ENCODE results near the gene INPP5K.

INPP5K gene

GRCh38 chr17:1505586-1505985 is 10.8 kb downstream of the INPP5K start:
- no peak for DNase-seq (ENCODE audit: low read depth)

DNA sequence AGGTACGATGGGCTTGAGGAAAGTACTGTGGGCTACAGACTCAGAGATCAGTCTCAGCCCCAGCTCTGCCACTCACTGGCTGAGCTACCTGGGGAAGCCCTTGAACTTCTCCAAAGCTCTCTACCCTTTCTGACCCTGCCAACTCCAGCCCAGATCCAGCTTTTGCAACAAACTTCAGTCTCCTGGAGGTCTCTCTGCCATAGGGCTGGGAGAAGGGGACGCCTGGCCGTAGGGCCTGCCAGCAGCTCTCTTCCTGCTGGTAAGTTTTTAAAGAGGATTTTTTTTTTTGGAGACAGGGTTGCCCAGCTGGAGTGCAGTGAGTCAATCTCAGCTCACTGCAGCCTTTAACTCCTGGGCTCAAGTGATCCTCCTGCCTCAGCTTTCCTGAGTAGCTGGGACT is 11.5 kb downstream of the INPP5K start:
- DNase-seq (ENCODE audit: low read depth): no peak

DNA sequence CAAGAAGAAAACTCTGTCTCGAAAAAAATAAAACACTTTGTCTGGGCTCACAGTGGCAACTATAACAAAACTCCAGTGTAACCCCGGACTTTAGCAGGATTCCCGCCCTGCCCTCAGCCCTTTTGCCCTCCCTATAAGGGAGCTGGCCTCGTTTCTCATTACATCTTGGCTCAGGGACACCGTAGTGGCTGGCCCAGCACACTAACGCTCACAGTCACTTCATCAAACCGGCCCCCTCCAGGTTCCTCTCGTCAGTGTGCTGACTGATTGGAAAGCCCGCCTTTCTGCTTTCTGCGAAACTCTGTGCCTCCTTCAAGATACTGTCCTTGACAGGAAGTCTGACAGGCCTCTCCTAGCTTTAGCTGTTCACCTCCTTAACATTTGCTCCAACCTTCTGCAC is 12.7 kb downstream of the INPP5K start:
- no peak for DNase-seq (ENCODE audit: low read depth)

DNA sequence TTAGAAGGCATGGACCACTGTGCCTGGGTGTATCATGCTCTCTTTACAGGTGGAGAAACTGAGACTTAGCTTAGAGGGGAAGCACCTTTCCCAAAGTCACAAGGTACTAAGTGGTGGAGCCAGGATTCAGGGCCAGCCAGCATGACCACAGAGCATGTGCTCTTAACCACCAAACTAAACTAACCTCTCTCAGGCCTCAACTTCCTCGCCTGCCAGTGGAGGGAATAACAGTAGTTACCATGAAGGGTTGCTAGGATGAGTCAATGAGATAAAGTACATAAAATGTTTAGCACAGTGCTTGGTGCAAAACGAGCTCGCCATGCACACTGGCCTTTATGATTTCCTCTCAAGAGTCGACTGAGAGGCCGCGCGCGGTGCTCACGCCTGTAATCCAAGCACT is 17.5 kb downstream of the INPP5K start:
- DNase-seq (ENCODE audit: low read depth): no peak

- DNase-seq (ENCODE audit: low read depth): no peak
Observed at GRCh38 chr17:1498233-1498632, 18.2 kb downstream of the INPP5K start.

DNA sequence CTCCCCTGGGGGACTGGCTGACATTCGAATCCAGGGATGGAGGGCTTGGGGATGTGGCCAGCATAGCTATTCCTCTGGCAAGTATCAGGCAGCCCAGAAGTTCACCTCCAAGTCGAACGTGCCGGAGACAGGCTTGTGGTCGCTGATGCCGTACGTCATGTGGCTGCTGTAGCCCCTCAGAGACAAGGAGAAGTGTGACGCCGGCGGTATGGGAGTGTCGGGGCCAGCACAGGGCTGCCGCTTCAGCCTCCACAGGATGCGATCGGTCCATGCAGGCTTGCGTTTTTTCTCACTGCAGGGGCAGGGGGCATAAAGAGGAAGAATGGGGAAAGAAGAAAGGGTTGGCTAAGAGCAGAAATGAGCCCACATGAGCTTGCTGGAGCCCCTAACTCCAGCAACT is 18.6 kb downstream of the INPP5K start:
- DNase-seq (ENCODE audit: low read depth): no peak

DNA sequence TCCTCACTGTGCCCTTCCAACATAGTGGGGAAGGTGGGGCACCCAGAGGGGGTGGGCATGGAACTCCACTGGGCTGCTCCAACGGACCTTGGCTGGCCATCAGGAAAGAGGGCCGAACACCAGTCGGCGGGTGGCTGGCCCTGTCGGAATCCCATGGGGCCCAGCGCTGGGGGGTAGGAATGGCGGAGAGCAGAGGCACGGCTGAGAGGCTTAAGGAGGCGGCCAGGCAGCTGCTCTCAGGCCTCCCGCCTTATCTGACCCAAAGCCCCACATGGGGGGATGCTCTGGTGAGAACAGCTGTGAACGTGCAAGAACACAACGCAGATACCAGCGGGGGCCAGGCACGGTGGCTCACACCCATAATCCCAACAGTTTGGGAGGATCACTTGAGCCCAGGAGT is 19.5 kb downstream of the INPP5K start:
- no peak for DNase-seq (ENCODE audit: low read depth)

DNA sequence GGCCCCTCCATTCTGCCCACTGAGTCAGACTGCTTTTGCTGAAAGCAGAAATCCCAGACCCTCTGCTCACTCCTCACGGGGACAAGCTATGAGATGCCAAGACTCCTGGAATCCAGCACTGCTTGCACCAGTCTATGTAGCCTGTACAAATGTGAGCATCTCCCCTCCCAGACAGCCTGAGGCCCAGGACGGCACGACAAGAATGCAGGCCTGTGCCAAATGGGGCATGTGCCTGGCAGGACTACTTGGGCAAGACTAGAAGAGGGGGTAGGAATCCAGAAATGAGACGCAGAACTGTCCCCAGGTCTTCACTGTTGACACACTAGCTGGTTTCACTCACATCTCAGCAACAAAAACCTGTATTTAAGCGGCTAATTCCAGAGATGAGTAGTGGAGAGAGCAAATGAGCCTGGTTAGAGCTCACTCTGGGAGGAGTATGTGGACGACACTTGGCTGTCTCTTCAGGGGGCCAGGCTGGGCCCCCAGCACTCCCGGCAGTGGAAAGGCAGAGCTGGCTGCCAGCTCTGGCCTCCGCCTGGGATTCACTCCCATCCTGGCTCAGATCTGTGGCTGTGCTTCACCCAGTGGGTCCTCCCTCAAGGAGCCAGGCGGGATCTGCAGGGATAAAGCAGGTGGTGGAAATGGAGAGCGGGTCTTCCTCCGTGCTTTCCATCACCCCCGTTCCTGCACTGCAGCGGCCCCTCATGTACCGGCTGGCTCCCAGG is 21.0 kb downstream of the INPP5K start:
- DNase-seq (ENCODE audit: low read depth): no peak

GRCh38 chr17:1494736-1495253 is 21.6 kb downstream of the INPP5K start:
- DNase-seq (ENCODE audit: low read depth): no peak

GRCh38 chr17:1494203-1494602 is 22.2 kb downstream of the INPP5K start:
- DNase-seq (ENCODE audit: low read depth): no peak

DNA sequence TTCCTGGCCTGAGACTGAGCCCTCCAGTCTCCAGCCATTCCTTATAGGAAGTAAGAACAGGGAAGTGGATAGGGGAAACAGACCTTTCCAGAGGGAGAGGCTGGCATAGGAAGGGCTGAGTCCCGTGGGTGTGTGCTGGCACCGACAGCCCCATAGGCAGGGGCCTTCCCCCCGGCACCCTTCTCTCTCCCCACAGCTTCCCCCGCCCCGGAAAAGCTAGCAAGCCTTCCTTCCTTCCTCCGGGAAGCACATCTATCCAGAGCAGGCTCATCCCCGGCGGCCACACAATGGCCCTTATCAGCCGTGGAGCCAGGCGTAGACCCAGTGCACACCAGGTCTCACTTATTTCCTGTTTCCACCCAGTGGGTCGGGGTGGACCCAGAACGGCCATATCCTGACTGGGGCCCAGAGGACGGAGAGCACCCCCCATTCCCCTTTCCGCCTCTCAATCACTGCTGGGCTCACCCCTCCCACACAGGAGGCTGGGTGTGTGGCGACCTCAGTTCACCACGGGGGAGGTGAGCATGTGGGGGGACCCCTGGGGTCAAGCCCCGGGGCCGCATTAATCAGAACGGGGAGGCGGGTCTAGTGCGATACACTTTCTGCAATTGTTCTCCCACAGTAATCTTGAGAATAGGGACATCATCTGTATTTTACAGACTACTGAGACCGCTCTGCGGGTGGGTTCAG is 23.0 kb downstream of the INPP5K start:
- DNase-seq (ENCODE audit: low read depth): no peak

- no peak for DNase-seq (ENCODE audit: low read depth)
Observed at GRCh38 chr17:1492249-1493206, 23.9 kb downstream of the INPP5K start, which contains the start of gene MYO1C. TSS of gene MYO1C (minus strand) at chr17:1492686. CDS start at chr17:1492487, 199 bp downstream.

DNA sequence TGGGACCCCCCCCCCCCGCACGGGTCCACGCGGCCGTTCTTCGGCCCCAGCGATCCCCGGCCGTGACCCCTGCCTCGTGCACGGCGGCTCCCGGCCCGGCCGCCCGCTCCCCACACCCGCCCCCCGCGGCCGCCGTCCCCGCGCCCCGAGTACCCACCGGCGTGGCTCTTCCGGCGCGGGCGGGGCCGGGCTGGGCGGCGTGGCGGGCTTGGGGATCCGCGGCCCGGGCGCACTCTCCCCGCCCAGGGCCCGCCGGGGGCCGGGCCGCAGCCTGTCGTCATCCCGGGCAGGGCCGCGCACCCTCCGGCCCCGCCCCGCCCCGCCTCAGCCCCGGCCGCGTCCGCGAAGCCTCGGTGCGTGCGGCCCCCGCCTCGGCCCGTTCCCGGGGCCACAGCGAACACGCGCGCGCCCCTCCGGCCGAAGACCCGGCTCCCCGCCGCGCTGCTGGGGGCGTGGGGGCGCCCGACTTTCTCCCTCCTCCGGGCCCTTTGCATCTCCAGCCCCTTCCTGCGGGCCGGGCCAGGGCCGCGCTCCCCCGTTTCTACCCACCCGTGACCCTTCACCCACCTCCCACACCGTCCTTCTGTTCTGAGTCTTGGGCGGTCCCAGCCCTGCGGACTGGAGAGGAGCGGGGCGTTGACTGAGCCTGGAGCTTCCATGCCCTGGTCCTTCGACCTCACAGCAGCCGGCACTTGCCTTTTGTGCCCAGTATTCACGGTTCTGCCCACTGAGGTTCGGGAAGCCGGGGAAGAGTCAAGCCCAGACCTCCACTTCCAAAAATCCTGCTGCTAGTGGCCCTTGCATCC is 24.8 kb downstream of the INPP5K start:
- no peak for DNase-seq (ENCODE audit: low read depth)

DNA sequence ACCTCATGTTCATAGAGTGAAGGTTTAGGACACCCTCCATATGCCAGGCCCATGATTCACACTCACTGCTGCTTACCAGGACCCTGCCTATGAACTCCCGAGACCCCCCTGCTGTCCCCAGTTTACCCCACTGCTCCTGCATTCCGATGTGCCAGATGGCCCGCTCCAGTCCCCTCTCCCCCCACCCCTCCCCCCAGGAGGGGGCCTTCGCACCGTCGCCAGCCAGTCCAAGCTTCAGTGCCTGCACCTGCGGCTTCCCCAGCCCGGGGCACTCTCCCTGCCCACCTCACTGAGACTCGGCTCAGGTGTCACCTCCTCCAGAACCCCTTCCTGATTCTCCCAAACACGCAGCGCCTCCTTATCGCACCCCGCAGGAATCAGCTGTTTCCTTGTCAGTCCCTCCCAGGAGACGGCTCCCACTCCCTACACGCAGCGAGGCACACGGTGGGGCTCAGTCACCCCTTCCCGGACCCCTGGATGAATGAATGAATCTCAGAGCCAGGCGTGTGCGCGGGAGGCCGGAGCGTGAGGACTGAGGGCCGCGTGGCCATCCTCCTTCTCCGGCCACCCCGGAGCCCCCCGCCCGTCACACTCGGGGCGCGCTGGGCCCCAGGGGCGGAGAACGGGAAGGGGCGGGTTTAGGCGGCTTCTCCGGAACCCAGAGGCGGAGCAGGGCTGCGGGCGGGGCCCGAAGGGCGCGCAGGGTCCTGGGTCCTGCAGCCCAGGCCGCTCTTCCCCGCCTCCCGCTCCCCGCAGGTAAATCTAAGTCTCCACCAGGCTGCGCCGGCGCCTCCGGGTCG is 25.6 kb downstream of the INPP5K start:
- DNase-seq (ENCODE audit: low read depth): no peak

DNA sequence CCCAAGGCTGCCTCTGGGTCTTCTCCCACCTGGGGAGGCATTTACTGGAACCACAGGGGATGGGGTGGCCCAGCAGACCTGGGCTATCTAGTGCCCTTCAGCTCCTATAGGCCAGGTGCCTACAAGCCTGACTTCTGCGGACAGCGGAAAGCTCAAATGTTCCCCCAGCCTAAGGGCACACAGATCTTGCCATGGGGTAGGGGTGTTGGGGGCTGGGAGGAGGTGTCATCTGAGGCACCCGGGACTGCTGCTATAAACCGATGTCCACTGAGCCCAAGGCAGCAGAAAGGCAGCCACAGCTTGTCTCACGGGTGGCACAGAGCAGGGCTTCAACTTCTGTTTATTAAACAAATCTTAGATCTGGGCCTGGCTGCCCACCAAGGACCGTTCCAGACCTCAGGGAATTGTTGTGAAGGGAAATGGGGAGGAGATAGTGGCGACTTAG is 27.6 kb downstream of the INPP5K start:
- no peak for DNase-seq (ENCODE audit: low read depth)

- peak; percentile 63 for DNase-seq (ENCODE audit: low read depth)
Observed at GRCh38 chr17:1487939-1488825, 28.2 kb downstream of the INPP5K start.

DNA sequence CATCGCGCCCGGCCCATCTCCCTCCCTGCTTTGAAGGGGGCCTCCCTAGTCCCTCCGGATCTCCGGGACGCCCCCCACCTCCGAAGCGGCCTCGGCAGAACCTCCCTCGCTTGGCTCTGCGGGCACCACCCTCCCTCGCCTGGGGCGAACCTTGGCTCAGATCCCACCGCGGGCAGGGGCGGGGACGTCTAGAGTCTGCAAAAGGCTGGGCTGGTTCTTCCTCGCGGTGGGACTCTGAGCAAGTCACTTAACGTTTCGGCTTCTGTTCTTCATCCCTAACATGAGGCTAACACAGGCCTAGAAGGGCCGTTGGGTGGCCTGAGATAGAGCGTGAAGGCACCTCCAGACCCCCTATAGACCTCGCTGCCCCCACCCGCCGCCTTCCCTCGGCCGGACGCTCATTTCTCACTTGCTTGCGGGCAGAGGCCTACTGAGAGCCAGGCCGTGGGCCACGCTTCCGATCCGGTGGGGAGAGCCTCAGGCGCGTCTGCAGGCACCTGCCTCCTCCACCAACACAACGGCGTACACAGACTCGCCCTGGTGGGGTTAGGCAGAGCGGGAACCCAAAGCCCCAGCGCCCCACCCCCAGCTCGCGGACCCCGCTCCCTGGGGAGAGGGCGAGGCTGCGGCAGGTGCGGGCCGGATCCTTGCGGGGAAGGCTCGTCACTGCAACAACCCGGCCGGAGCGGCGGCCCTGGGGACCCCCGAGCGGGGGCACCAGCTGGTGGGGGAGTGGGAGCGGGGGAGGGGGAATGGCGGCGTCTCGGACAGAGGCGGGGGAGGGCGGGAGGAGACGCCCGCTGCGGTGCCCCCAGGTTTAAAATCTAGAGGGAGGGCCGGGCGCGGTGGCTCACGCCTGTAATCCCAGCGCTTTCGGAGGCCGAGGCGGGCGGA is 29.4 kb downstream of the INPP5K start:
- peak; percentile 41 for DNase-seq (ENCODE audit: low read depth)

All from fibroblast of the conjunctiva (primary cell).